Thyroid gland (tissue), 4 donors: ENCODE data around the gene A2M. TPM values are rescaled to one million over a fixed set of nuclear protein-coding genes. Genes with fewer than 3 reads are reported as not detected.

ENCODE experiments used
- DNase-seq, 2 donors: peaks; one replicate each; pipeline ENCODE4 v3.0.0-alpha.2; 2019
- H3K27ac ChIP-seq, 3 donors: fragments of 200-600 bp; sonication (generic); 1 replicate in 2 of 3; 2 replicates in 1 of 3; pipeline ENCODE4 v1.5.1; 2016 to 2019; ENCODE audit warnings: mild to moderate bottlenecking in 1 of 3, moderate library complexity in 1 of 3
- H3K27me3 ChIP-seq: fragments of 200-600 bp; sonication (generic); one replicate; pipeline ENCODE4 v1.5.1; 2019
- H3K36me3 ChIP-seq, 2 donors: fragments of 200-600 bp; sonication (generic); one replicate each; pipeline ENCODE4 v1.5.1; 2016 to 2019
- H3K4me1 ChIP-seq, 2 donors: fragments of 200-600 bp; sonication (generic); one replicate each; pipeline ENCODE4 v1.5.1; 2017 to 2019
- H3K4me3 ChIP-seq, 3 donors: fragments of 200-600 bp; sonication (generic); replicated peaks in 1 of 3; 1 replicate in 2 of 3; 2 replicates in 1 of 3; pipeline ENCODE4 v1.5.1; 2016; ENCODE audit warnings: mild to moderate bottlenecking in 1 of 3
- H3K9me3 ChIP-seq: fragments of 200-600 bp; sonication (generic); one replicate; pipeline ENCODE4 v1.5.1; 2017
- CTCF ChIP-seq, 6 experiments: fragments of 200-600 bp in 3 of 6; fragments of 450-650 bp in 3 of 6; sonication (generic) in 3 of 6; IDR thresholded peaks; one replicate each; pipeline ENCODE4 v1.5.1; 2016 to 2019; ENCODE audit warnings: antibody characterized with exemption in 6 of 6, mild to moderate bottlenecking in 2 of 6, inconsistent platforms in 1 of 6, moderate library complexity in 1 of 6
- POLR2A ChIP-seq, 2 donors: fragments of 450-650 bp; IDR thresholded peaks; one replicate each; pipeline ENCODE4 v1.6.1; 2017; ENCODE audit warnings: antibody characterized with exemption in 2 of 2, mild to moderate bottlenecking in 2 of 2, moderate library complexity in 1 of 2
- WGBS, 2 donors: methylation state at CpG; one replicate each; pipeline ENCODE4 v1.1.5; 2017; 5-methylcytosine and 5-hydroxymethylcytosine counted together
- intact Hi-C: fragments of 100-400 bp; cut with DNase I; formaldehyde crosslinking; loops from one replicate; pipeline ENCODE4 v1.15.1; 2023
- total RNA-seq, 4 donors: library from RNA; depleted of rRNA; stranded (reverse); fragments of >200 nt; gene quantifications; one replicate each; pipeline ENCODE4 v1.2.3, GENCODE V29; 2016

A2M gene
- total RNA-seq, 4 donors from 2014 or later: 124 to 345 (median 219) TPM

GRCh38 chr12:9048930-9049329, 66.8 kb downstream of the A2M start:
- TF ChIP-seq CTCF (IDR thresholded peaks at IDR 0.05): no peak
- no peak for TF ChIP-seq POLR2A (IDR thresholded peaks at IDR 0.05)
- Histone ChIP-seq H3K9me3 (no peaks in the 10 kb centered on the region), H3K27ac (no peak overlapping the region), H3K4me3 (no peak overlapping the region), H3K4me1 (no peaks in the 10 kb centered on the region), H3K36me3 (no peaks in the 10 kb centered on the region), H3K27me3 (no peaks in the 10 kb centered on the region)
- 96 to 100% methylated on average over 2 of the region's 2 CpGs for WGBS, 2 donors
- no peak for DNase-seq
- intact Hi-C loops: no loop called here

- 95 to 98% methylated on average over 1 of the region's 1 CpG for WGBS, 2 donors
- H3K9me3 ChIP-seq: no peaks in the 10 kb centered on the region
- no peak overlapping the region for H3K4me3 ChIP-seq
- H3K27me3 ChIP-seq: no peaks in the 10 kb centered on the region
- no peak overlapping the region for H3K27ac ChIP-seq
- TF ChIP-seq CTCF (IDR thresholded peaks at IDR 0.05) (no peak), POLR2A (IDR thresholded peaks at IDR 0.05) (no peak)
- intact Hi-C loops: no loop called here
- no peak for DNase-seq
- no peaks in the 10 kb centered on the region for H3K4me1 ChIP-seq
- no peaks in the 10 kb centered on the region for H3K36me3 ChIP-seq
These were observed 68.6 kb downstream of the A2M start for GRCh38 chr12:9047105-9047504.

- Histone ChIP-seq H3K36me3 (no peaks in the 10 kb centered on the region), H3K4me3 (no peak overlapping the region), H3K27me3 (no peaks in the 10 kb centered on the region), H3K4me1 (no peaks in the 10 kb centered on the region), H3K27ac (no peak overlapping the region), H3K9me3 (no peaks in the 10 kb centered on the region)
- intact Hi-C loops: no loop called here
- DNase-seq: no peak
- WGBS, 2 donors: 79 to 87% methylated on average over 2 of the region's 2 CpGs
- TF ChIP-seq POLR2A (IDR thresholded peaks at IDR 0.05) (no peak), CTCF (IDR thresholded peaks at IDR 0.05) (no peak)
These were observed 72.0 kb downstream of the A2M start for GRCh38 chr12:9043766-9044165.

GRCh38 chr12:9041321-9041720, 74.4 kb downstream of the A2M start:
- DNase-seq: no peak
- no peaks in the 10 kb centered on the region for H3K27me3 ChIP-seq
- intact Hi-C loops: no loop called here
- TF ChIP-seq CTCF (IDR thresholded peaks at IDR 0.05) (no peak), POLR2A (IDR thresholded peaks at IDR 0.05) (no peak)
- WGBS, 2 donors: 83 to 84% methylated on average over 1 of the region's 1 CpG
- H3K36me3 ChIP-seq: no peaks in the 10 kb centered on the region
- no peaks in the 10 kb centered on the region for H3K9me3 ChIP-seq
- H3K4me1 ChIP-seq: no peaks in the 10 kb centered on the region
- no peak overlapping the region for H3K4me3 ChIP-seq
- no peak overlapping the region for H3K27ac ChIP-seq

GRCh38 chr12:9040484-9041186, 75.1 kb downstream of the A2M start:
- intact Hi-C loops: no loop called here
- H3K4me3 ChIP-seq: no peak overlapping the region
- H3K4me1 ChIP-seq: no peaks in the 10 kb centered on the region
- no peak overlapping the region for H3K27ac ChIP-seq
- no peak for TF ChIP-seq CTCF (IDR thresholded peaks at IDR 0.05)
- 76 to 83% methylated on average over 5 of the region's 5 CpGs for WGBS, 2 donors
- no peak for DNase-seq
- H3K9me3 ChIP-seq: no peaks in the 10 kb centered on the region
- H3K36me3 ChIP-seq: no peaks in the 10 kb centered on the region
- H3K27me3 ChIP-seq: no peaks in the 10 kb centered on the region
